ENCODE data around the gene SHROOM4.

DNA sequence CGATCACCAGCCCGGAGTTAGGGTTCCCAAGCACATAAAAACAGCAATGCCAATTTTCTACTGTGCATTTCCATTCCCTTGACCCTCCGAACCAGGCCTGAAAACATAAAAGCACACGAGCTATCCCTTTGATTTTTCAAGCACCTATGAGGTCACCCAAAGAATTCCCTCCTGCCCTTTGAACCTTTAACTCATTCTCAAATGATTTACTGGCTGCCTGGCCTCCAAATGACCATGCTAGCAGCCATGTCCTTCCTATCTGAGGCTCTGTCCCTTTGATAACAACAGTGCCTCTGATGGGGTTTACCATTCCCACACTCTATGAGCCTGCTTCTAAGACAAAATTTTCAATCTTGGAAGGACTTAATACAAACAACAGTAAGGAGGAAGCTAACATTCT, 15.2 kb downstream of the SHROOM4 start:
- no peak for TF ChIP-seq EZH2 (IDR thresholded peaks at IDR 0.05; ENCODE audit: low read depth, unreplicated experiment)
- TF ChIP-seq CREB1 (CRISPR knock-in tag; IDR thresholded peaks at IDR 0.05; ENCODE audit: low read depth) = no peak
- TF ChIP-seq, protein P1, sequence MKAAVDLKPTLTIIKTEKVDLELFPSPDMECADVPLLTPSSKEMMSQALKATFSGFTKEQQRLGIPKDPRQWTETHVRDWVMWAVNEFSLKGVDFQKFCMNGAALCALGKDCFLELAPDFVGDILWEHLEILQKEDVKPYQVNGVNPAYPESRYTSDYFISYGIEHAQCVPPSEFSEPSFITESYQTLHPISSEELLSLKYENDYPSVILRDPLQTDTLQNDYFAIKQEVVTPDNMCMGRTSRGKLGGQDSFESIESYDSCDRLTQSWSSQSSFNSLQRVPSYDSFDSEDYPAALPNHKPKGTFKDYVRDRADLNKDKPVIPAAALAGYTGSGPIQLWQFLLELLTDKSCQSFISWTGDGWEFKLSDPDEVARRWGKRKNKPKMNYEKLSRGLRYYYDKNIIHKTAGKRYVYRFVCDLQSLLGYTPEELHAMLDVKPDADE (IDR thresholded peaks at IDR 0.05) = no peak
- TF ChIP-seq, protein P2, sequence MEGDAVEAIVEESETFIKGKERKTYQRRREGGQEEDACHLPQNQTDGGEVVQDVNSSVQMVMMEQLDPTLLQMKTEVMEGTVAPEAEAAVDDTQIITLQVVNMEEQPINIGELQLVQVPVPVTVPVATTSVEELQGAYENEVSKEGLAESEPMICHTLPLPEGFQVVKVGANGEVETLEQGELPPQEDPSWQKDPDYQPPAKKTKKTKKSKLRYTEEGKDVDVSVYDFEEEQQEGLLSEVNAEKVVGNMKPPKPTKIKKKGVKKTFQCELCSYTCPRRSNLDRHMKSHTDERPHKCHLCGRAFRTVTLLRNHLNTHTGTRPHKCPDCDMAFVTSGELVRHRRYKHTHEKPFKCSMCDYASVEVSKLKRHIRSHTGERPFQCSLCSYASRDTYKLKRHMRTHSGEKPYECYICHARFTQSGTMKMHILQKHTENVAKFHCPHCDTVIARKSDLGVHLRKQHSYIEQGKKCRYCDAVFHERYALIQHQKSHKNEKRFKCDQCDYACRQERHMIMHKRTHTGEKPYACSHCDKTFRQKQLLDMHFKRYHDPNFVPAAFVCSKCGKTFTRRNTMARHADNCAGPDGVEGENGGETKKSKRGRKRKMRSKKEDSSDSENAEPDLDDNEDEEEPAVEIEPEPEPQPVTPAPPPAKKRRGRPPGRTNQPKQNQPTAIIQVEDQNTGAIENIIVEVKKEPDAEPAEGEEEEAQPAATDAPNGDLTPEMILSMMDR (conservative IDR thresholded peaks at IDR 0.05; ENCODE audit: low read depth in 2 of 2) = no peak
- no peak for TF ChIP-seq NANOG (IDR thresholded peaks at IDR 0.05; ENCODE audit: borderline replicate concordance)
- TF ChIP-seq POLR2AphosphoS5 (IDR thresholded peaks at IDR 0.05; ENCODE audit: low read depth) = no peak
- TF ChIP-seq, protein P3, sequence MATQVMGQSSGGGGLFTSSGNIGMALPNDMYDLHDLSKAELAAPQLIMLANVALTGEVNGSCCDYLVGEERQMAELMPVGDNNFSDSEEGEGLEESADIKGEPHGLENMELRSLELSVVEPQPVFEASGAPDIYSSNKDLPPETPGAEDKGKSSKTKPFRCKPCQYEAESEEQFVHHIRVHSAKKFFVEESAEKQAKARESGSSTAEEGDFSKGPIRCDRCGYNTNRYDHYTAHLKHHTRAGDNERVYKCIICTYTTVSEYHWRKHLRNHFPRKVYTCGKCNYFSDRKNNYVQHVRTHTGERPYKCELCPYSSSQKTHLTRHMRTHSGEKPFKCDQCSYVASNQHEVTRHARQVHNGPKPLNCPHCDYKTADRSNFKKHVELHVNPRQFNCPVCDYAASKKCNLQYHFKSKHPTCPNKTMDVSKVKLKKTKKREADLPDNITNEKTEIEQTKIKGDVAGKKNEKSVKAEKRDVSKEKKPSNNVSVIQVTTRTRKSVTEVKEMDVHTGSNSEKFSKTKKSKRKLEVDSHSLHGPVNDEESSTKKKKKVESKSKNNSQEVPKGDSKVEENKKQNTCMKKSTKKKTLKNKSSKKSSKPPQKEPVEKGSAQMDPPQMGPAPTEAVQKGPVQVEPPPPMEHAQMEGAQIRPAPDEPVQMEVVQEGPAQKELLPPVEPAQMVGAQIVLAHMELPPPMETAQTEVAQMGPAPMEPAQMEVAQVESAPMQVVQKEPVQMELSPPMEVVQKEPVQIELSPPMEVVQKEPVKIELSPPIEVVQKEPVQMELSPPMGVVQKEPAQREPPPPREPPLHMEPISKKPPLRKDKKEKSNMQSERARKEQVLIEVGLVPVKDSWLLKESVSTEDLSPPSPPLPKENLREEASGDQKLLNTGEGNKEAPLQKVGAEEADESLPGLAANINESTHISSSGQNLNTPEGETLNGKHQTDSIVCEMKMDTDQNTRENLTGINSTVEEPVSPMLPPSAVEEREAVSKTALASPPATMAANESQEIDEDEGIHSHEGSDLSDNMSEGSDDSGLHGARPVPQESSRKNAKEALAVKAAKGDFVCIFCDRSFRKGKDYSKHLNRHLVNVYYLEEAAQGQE (IDR thresholded peaks at IDR 0.05; ENCODE audit: unreplicated experiment) = no peak
- no peak for TF ChIP-seq ZNF114 (CRISPR knock-in tag; IDR thresholded peaks at IDR 0.05)
